Gastrocnemius medialis (tissue), 4 donors: ENCODE results near the gene GNPDA2. TPM values are rescaled to one million over a fixed set of nuclear protein-coding genes. Genes with fewer than 3 reads are reported as not detected.
"Not testable (repeated sequence)": the region's sequence is repeated elsewhere in the genome, so short reads cannot be mapped to it uniquely, and the experiment has no call there.

Experiments
- ATAC-seq, 2 donors: fragments of 150-250 bp; one replicate each; pipeline ENCODE4 v1.9.1; 2016
- DNase-seq, 2 donors: peaks; one replicate each; pipeline ENCODE4 v3.0.0-alpha.2; 2019
- H3K27ac ChIP-seq, 4 donors: fragments of 200-600 bp; sonication (generic); 1 replicate in 1 of 4; 2 replicates in 3 of 4; pipeline ENCODE4 v1.5.1; 2016 to 2018; ENCODE audit warnings: mild to moderate bottlenecking in 2 of 4, moderate library complexity in 1 of 4
- H3K27me3 ChIP-seq, 3 donors: fragments of 200-600 bp; sonication (generic) in 2 of 3; 1 replicate in 1 of 3; 2 replicates in 2 of 3; pipeline versions ENCODE4 v1.5.1 to v1.6.0; 2016 to 2019; ENCODE audit warnings: mild to moderate bottlenecking in 1 of 3, moderate library complexity in 1 of 3
- H3K36me3 ChIP-seq, 2 donors: fragments of 200-600 bp; sonication (generic) in 1 of 2; one replicate each; pipeline ENCODE4 v1.5.1; 2017 to 2018
- H3K4me1 ChIP-seq, 2 donors: fragments of 200-600 bp; sonication (generic) in 1 of 2; one replicate each; pipeline ENCODE4 v1.5.1; 2016 to 2017; ENCODE audit warnings: mild to moderate bottlenecking in 2 of 2
- H3K4me3 ChIP-seq, 4 donors: fragments of 200-600 bp; sonication (generic) in 3 of 4; 1 replicate in 1 of 4; 2 replicates in 3 of 4; pipeline ENCODE4 v1.5.1; 2016 to 2019; ENCODE audit warnings: mild to moderate bottlenecking in 2 of 4
- H3K9me3 ChIP-seq, 3 donors: fragments of 200-600 bp; sonication (generic) in 2 of 3; 1 replicate in 1 of 3; 2 replicates in 2 of 3; pipeline ENCODE4 v1.5.1; 2016 to 2019
- CTCF ChIP-seq, 5 experiments: fragments of 450-650 bp in 3 of 5; fragments of 200-600 bp in 2 of 5; sonication (generic) in 2 of 5; IDR thresholded peaks in 4 of 5; conservative IDR thresholded peaks in 1 of 5; 1 replicate in 4 of 5; 2 replicates in 1 of 5; pipeline ENCODE4 v1.5.1; 2016 to 2019; ENCODE audit warnings: antibody characterized with exemption in 5 of 5, mild to moderate bottlenecking in 3 of 5, moderate library complexity in 3 of 5
- POLR2A ChIP-seq, 2 donors: fragments of 450-650 bp; IDR thresholded peaks; one replicate each; pipeline ENCODE4 v1.6.1; 2017; ENCODE audit warnings: antibody characterized with exemption in 2 of 2, mild to moderate bottlenecking in 2 of 2, moderate library complexity in 2 of 2
- in situ Hi-C, 4 donors: fragments of 200-750 bp; cut with MboI; loops; one replicate each; pipeline versions ENCODE4 v1.15.0 to v1.8.0; 2017; ENCODE audit warnings: low sequenced_read_pairs in 4 of 4
- intact Hi-C: fragments of 100-400 bp; cut with DNase I; formaldehyde crosslinking; loops from one replicate; pipeline ENCODE4 v1.15.1; 2023; ENCODE audit warnings: low total_unique reads
- total RNA-seq, 4 donors: library from RNA; depleted of rRNA; stranded (reverse); fragments of >200 nt; gene quantifications; one replicate each; pipeline versions ENCODE4 v1.1.0 to v1.2.3, GENCODE V29; 2016

GNPDA2 gene
- total RNA-seq, 4 donors from 2014 or later: 6.2 to 16.6 (median 10.7) TPM

- ATAC-seq (no peak), DNase-seq (no peak)
- TF ChIP-seq CTCF (IDR thresholded peaks at IDR 0.05 in 4 of 5, conservative IDR thresholded peaks at IDR 0.05 in 1 of 5) (no peak), POLR2A (IDR thresholded peaks at IDR 0.05) (no peak)
- Histone ChIP-seq H3K4me1 (no peaks in the 10 kb centered on the region), H3K36me3 (no peaks in the 10 kb centered on the region), H3K4me3 (no peak overlapping the region), H3K9me3 (no peaks in the 10 kb centered on the region), H3K27me3 (no peaks in the 10 kb centered on the region), H3K27ac (no peak overlapping the region)
- in situ Hi-C loops: no loop called here
- intact Hi-C loops: no loop called here
These were observed 13.8 kb upstream of the GNPDA2 start for GRCh38 chr4:44740201-44740600.

GRCh38 chr4:44738615-44739014, 12.3 kb upstream of the GNPDA2 start:
- Histone ChIP-seq H3K4me3 (no peak overlapping the region), H3K27me3 (no peaks in the 10 kb centered on the region), H3K4me1 (no peaks in the 10 kb centered on the region), H3K9me3 (no peaks in the 10 kb centered on the region), H3K27ac (no peak overlapping the region), H3K36me3 (no peaks in the 10 kb centered on the region)
- DNase-seq: no peak
- intact Hi-C loops (no loop called here), in situ Hi-C loops (no loop called here)
- ATAC-seq: no peak
- TF ChIP-seq CTCF (IDR thresholded peaks at IDR 0.05 in 4 of 5, conservative IDR thresholded peaks at IDR 0.05 in 1 of 5) (peak in 1 of 5 experiments; percentile 20), POLR2A (IDR thresholded peaks at IDR 0.05) (no peak)

- Histone ChIP-seq H3K27ac (no peak overlapping the region), H3K4me1 (no peaks in the 10 kb centered on the region), H3K36me3 (no peaks in the 10 kb centered on the region), H3K9me3 (no peaks in the 10 kb centered on the region), H3K27me3 (no peaks in the 10 kb centered on the region), H3K4me3 (no peak overlapping the region)
- no peak for ATAC-seq
- in situ Hi-C loops (no loop called here), intact Hi-C loops (no loop called here)
- DNase-seq: no peak
- TF ChIP-seq POLR2A (IDR thresholded peaks at IDR 0.05): no peak
These were observed 10.5 kb upstream of the GNPDA2 start for GRCh38 chr4:44736900-44737299.

GRCh38 chr4:44728694-44729093, 2.3 kb upstream of the GNPDA2 start:
- H3K27me3 ChIP-seq, ATAC-seq, H3K27ac ChIP-seq, H3K4me3 ChIP-seq, DNase-seq, intact Hi-C loops, H3K36me3 ChIP-seq, in situ Hi-C loops, H3K9me3 ChIP-seq: not testable (repeated sequence)
- peaks cover 7 to 16% of the 10 kb centered on the region in 2 donors for H3K4me1 ChIP-seq

GRCh38 chr4:44727471-44727870, 1.1 kb upstream of the GNPDA2 start:
- in situ Hi-C loops: no loop called here
- Histone ChIP-seq H3K27ac (no peak overlapping the region), H3K27me3 (no peaks in the 10 kb centered on the region), H3K4me1 (peaks cover 8 to 16% of the 10 kb centered on the region in 2 donors), H3K36me3 (no peaks in the 10 kb centered on the region), H3K9me3 (no peaks in the 10 kb centered on the region), H3K4me3 (peak overlapping the region in 1 of 4 donors; percentile 95)
- no peak for TF ChIP-seq POLR2A (IDR thresholded peaks at IDR 0.05)
- no peak for TF ChIP-seq CTCF (IDR thresholded peaks at IDR 0.05 in 4 of 5, conservative IDR thresholded peaks at IDR 0.05 in 1 of 5)
- DNase-seq: no peak
- ATAC-seq: no peak
- intact Hi-C loops: loop anchor here (2.0 kb wide), 1 partner anchor 51 kb away; no protein-coding TSS in a partner anchor

- Histone ChIP-seq H3K36me3 (no peaks in the 10 kb centered on the region), H3K4me3 (peak overlapping the region; percentile 81 to 95 (median 88)), H3K9me3 (no peaks in the 10 kb centered on the region), H3K27me3 (no peaks in the 10 kb centered on the region), H3K4me1 (peaks cover 15 to 19% of the 10 kb centered on the region in 2 donors), H3K27ac (peak overlapping the region; percentile 80 to 87 (median 84))
- intact Hi-C loops (loop anchor here (2.0 kb wide), 1 partner anchor 49 kb away; no protein-coding TSS in a partner anchor), in situ Hi-C loops (no loop called here)
- DNase-seq (no peak), ATAC-seq (peak; percentile 17 to 37)
- no peak for TF ChIP-seq CTCF (IDR thresholded peaks at IDR 0.05 in 4 of 5, conservative IDR thresholded peaks at IDR 0.05 in 1 of 5)
- no peak for TF ChIP-seq POLR2A (IDR thresholded peaks at IDR 0.05)
These were observed 674 bp downstream of the GNPDA2 start for GRCh38 chr4:44725726-44726037.
